Activated T-cell treated with anti-CD3 and anti-CD28 coated beads, Interleukin-2, amount 50 U/mL, for 4 hours (primary cell): Measurements from ENCODE around the gene ABCA12. TPM values are rescaled to one million over a fixed set of nuclear protein-coding genes. Genes with fewer than 3 reads are reported as not detected.

Source experiments
- ATAC-seq, 2 donors: fragments of 200-7000 bp; cut with Tn5 transposase; one replicate each; pipeline ENCODE4 v1.10.0; 2021
- DNase-seq: peaks from one replicate; pipeline ENCODE4 v3.0.0-alpha.2; 2020
- H3K27me3 Mint-ChIP-seq: one replicate; pipeline ENCODE4 v1.8.0; 2021; ENCODE audit warnings: low read depth, mixed read lengths
- H3K36me3 Mint-ChIP-seq: one replicate; pipeline ENCODE4 v1.8.0; 2022; ENCODE audit warnings: mixed read lengths; ENCODE audit not compliant: insufficient read depth
- H3K4me1 Mint-ChIP-seq: one replicate; pipeline ENCODE4 v1.8.0; 2021; ENCODE audit warnings: low read depth, mixed read lengths
- H3K4me3 Mint-ChIP-seq: one replicate; pipeline ENCODE4 v1.8.0; 2021; ENCODE audit warnings: mild to moderate bottlenecking, moderate library complexity, mixed read lengths
- H3K9me3 Mint-ChIP-seq: one replicate; pipeline ENCODE4 v1.8.0; 2021; ENCODE audit warnings: mixed read lengths
- total RNA-seq, 3 donors: library from RNA; stranded (reverse); gene quantifications; one replicate each; pipeline ENCODE4 v1.2.1, GENCODE V29; 2021

The ABCA12 gene
- total RNA-seq, 3 donors from 2014 or later = not detected

DNA sequence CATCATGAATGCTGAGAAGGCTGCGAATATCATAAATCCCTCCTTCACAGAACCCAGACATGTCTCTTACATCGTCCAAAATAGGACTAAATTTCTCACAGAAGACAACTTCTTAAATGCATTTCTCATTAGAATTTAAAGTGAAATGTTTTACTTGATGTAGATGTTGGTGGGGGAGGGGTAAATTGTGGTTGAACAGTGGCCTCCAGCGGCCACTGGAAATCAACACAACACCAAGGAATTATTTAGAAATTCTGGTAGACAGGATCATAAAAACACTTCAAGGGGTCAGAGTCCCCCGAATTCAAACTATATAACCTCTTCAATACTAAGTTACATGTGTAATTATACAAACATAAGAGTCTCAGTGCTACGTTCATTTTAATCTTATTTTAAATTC, 135.9 kb downstream of the ABCA12 start:
- no peaks in the 10 kb centered on the region for H3K36me3 Mint-ChIP-seq
- H3K4me1 Mint-ChIP-seq = no peaks in the 10 kb centered on the region
- no peak overlapping the region for H3K4me3 Mint-ChIP-seq
- no peak for DNase-seq
- ATAC-seq = no peak
- no peaks in the 10 kb centered on the region for H3K9me3 Mint-ChIP-seq
- peaks cover 6% of the 10 kb centered on the region for H3K27me3 Mint-ChIP-seq

DNA sequence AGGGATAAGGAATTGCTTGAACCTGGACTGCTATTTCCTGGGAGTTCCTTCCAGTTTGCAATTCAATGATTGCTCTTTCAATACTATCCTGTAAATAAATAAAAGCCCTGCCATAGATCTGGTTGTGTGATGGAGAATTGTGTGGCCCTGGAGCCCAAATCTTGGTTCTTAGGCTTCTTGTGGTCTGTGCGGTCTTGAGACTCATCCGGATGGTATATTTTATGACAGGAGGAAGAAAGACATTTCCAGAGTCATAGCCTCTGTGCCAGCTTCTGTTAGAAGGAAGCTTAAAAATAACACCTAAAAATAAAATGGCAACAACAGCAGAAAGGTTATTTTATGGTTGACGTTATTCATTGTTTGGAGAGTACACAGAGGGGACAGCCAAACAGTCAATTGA, 137.7 kb downstream of the ABCA12 start:
- no peaks in the 10 kb centered on the region for H3K27me3 Mint-ChIP-seq
- no peak overlapping the region for H3K4me3 Mint-ChIP-seq
- DNase-seq (no peak), ATAC-seq (no peak)
- H3K9me3 Mint-ChIP-seq = no peaks in the 10 kb centered on the region
- H3K4me1 Mint-ChIP-seq = no peaks in the 10 kb centered on the region
- H3K36me3 Mint-ChIP-seq = no peaks in the 10 kb centered on the region

DNA sequence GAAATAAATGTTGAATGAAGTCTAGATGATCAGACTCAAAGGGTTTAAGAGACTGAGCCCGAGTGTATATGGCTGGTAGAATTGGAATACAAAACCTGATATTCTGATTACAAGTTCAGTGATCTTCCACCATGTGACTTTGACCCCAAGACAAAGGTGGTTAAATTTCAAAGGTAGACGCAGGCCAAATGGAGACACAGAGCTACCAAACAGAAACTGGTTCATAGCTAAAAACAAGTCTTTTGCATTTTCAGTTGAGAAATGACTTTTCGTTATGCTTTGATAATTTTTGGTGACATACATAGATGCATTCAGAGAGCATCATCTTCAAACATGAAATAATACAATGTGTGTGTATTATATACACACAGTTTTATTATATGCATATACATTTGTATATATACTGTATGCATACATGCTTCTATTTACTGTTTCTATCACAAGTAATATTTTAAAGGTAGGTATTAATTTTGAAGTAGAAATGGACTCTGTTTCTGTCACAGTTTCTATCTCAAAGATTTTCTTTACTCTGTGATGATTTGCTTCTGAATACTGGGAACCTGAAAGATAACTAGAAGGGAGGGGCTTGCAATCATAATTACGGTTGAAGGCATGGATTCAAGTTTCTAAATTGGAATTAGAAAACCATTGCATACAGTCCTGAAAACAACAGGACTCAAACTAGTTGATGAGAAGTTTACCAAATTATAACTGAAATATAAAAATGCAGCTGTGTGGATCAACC, 142.3 kb downstream of the ABCA12 start:
- no peaks in the 10 kb centered on the region for H3K9me3 Mint-ChIP-seq
- no peak for ATAC-seq
- H3K4me3 Mint-ChIP-seq = no peak overlapping the region
- no peaks in the 10 kb centered on the region for H3K4me1 Mint-ChIP-seq
- H3K27me3 Mint-ChIP-seq = no peaks in the 10 kb centered on the region
- no peak for DNase-seq
- H3K36me3 Mint-ChIP-seq = no peaks in the 10 kb centered on the region

DNA sequence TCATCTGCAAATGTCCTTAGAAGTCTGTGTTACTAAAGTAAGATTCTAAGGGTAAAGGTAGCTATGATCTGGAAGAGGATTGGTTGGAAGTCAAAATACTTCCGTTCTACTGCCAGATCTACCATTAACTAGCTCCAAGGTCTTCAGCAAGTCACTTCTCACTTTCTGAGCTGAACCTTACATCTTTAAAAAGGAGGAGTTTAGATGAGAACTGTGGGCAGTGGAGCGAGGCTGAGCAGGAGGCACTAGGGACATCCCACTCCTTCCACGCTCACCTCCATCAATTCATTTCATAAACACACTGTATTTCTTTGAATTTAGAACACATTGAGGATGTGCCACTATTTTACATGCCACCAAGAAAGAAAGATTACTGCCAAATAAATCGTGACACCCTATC, 143.0 kb downstream of the ABCA12 start:
- no peak overlapping the region for H3K4me3 Mint-ChIP-seq

DNA sequence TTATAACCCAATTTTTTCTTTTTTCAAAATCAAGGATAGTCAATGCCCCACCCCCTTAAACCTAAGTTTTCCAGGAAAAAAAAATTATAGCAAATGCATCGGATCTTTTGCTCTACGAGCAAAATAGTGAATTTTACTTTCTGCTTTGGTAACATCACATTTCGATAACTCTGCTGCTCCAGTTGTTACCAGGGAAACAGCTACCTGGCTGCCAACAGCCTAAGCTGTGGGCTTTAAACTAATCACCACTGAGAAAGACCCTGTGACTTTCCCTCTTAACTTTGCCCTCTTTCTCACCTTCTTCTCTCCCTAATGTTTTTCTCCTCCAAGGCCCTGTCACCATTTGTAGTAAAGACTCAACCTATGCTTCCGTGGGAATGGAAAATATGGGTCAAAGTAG, 145.5 kb downstream of the ABCA12 start:
- ATAC-seq = no peak
- DNase-seq = no peak
- Mint-ChIP-seq H3K4me3 (no peak overlapping the region), H3K36me3 (no peaks in the 10 kb centered on the region), H3K4me1 (no peaks in the 10 kb centered on the region), H3K9me3 (no peaks in the 10 kb centered on the region), H3K27me3 (no peaks in the 10 kb centered on the region)

More for the DNA sequence above, 143.0 kb downstream of the ABCA12 start:
- no peaks in the 10 kb centered on the region for H3K4me1 Mint-ChIP-seq
- H3K36me3 Mint-ChIP-seq = no peaks in the 10 kb centered on the region
- DNase-seq (no peak), ATAC-seq (no peak)
- H3K27me3 Mint-ChIP-seq = no peaks in the 10 kb centered on the region
- H3K9me3 Mint-ChIP-seq = no peaks in the 10 kb centered on the region

DNA sequence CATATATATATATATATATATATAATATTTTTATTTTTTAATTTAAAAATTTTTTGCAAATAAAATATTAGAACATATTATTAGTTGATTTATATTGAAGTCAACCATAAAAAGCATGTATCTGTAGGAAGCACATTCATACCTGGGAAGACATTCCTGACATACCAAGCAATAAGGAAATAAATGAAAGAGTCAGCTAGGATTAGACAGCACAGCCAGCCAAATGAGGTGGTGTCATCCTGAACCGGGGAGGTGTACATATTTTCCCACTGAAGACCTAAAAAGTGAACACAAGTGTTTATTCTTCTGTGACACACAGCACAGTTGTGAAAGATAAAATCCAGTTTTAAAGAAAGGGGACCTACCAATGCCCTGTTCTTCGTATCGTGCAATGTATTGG, 149.2 kb downstream of the ABCA12 start:
- ATAC-seq = no peak
- DNase-seq = no peak
- Mint-ChIP-seq H3K4me1 (no peaks in the 10 kb centered on the region), H3K4me3 (no peak overlapping the region), H3K9me3 (no peaks in the 10 kb centered on the region), H3K36me3 (no peaks in the 10 kb centered on the region), H3K27me3 (no peaks in the 10 kb centered on the region)

DNA sequence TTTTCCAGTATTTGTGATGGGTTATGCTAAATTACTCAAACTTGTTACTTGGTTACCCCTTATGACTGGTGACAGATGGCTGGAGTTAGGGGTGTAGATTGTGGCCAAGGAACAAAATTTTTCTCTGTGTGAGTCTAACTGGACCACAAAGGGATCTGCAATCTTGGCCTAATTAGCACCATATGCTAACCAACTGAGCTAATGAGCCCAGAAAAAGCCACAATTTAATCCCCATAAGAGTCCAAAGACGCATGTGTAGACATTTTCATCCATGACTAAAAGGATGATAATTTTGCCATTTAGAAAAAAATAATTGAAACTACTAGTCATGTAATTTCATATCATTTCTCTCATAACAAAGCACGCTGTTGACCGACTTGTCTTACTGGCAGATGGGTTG, 151.2 kb downstream of the ABCA12 start:
- ATAC-seq = no peak
- DNase-seq = no peak
- H3K27me3 Mint-ChIP-seq = no peaks in the 10 kb centered on the region
- no peaks in the 10 kb centered on the region for H3K4me1 Mint-ChIP-seq
- H3K36me3 Mint-ChIP-seq = no peaks in the 10 kb centered on the region
- no peaks in the 10 kb centered on the region for H3K9me3 Mint-ChIP-seq
- no peak overlapping the region for H3K4me3 Mint-ChIP-seq

DNA sequence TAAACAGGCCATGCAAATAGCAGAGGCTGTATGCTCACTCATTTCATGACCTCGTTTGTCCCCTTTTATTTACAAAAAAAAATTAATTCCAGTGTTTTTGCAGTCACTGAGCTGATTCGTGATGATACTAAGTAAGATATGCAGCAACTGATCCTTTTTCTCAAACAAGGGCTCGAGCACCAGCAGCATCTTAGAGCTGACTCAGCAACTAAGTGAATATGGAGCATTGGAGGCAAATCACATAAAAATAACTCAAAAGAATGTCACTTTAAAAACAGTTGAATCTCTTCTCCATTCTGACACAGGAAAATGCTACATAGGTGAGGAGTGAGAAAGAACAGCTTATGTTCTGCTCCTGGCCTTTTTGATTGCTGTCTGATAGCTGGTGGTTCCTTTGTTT, 152.8 kb downstream of the ABCA12 start:
- Mint-ChIP-seq H3K4me1 (no peaks in the 10 kb centered on the region), H3K9me3 (no peaks in the 10 kb centered on the region), H3K27me3 (no peaks in the 10 kb centered on the region), H3K4me3 (no peak overlapping the region), H3K36me3 (no peaks in the 10 kb centered on the region)
- no peak for ATAC-seq
- DNase-seq = no peak

DNA sequence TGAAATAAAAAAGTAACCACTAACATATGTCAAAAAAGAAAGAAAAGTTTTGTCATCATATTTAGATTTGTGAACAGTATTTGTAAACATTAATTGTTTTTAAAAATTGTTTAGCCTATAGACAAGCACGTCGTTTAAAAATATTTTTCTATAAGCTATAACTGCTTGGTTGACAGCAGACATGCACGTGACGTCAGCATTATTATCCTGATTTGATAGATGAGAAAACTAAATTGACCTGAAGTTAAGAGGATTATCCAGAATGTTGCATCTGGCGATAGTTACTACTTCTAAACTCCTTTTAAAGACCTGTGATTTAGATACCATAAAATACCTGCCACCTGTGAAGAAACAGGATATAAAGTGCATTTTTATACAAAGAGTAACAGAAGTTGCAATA, 172.0 kb downstream of the ABCA12 start:
- no peak for ATAC-seq
- H3K27me3 Mint-ChIP-seq = no peaks in the 10 kb centered on the region
- H3K36me3 Mint-ChIP-seq = no peaks in the 10 kb centered on the region
- H3K4me3 Mint-ChIP-seq = no peak overlapping the region
- no peaks in the 10 kb centered on the region for H3K4me1 Mint-ChIP-seq
- no peak for DNase-seq
- no peaks in the 10 kb centered on the region for H3K9me3 Mint-ChIP-seq

DNA sequence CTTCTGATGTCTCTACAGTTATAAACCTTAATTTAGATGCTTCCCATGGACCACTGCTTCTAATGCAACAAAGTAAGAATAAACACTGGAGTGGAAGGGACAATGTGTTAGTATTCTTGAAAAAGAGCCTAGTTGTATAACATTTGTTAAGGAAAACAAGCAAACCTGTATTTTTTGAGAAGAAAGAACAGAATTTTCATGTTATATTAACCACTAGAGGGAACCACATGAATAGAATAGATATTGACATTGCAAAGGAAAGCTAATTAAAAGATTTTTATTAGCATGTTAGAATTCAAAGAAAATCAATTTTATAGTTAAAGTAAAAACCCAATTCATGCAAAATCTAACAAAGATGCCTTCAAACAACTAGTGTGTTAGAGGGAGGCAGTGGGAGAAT, 177.7 kb downstream of the ABCA12 start:
- DNase-seq = no peak
- Mint-ChIP-seq H3K36me3 (no peaks in the 10 kb centered on the region), H3K27me3 (no peaks in the 10 kb centered on the region), H3K9me3 (no peaks in the 10 kb centered on the region), H3K4me1 (no peaks in the 10 kb centered on the region), H3K4me3 (no peak overlapping the region)
- ATAC-seq = no peak

DNA sequence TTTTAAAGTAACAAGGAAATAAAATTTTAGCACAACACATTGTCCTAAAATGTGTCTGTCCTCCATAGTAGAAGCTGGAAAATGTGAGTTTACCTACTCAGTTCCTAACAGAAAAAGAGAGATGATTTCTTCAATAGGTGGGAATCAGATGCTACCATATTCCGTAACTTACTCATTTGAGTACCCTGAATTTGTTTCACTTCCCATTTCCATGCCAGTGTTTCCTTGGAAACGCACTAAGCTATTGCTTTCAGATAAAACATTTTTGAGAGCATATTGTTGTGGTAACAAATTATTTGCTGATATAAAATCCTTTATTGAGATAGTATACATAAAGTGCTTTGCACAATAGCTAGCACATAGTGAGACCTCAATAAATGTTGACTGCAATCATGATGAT, 191.5 kb downstream of the ABCA12 start:
- Mint-ChIP-seq H3K36me3 (no peaks in the 10 kb centered on the region), H3K4me1 (no peaks in the 10 kb centered on the region), H3K4me3 (no peak overlapping the region), H3K27me3 (no peaks in the 10 kb centered on the region), H3K9me3 (no peaks in the 10 kb centered on the region)
- ATAC-seq (no peak), DNase-seq (no peak)

DNA sequence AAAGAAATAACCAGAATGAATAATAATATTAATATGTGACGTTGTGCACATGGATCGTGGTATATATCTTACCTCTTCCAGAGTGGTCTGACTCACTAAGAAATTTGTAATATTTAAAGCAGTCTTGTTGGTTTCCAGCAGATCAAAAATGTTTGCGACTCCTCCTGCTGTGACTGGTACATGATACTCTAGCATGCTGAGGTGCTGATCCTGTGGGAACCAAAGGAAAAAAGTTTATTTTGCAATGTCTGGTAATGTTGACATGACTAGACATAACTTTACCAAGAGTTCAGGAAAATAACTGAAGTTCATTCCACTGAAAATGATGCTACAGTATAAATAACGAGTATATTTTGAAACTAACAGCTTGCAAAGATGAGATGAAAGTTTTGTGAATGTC, 204.4 kb downstream of the ABCA12 start:
- no peaks in the 10 kb centered on the region for H3K9me3 Mint-ChIP-seq
- DNase-seq (no peak), ATAC-seq (no peak)
- H3K27me3 Mint-ChIP-seq = peaks cover 2% of the 10 kb centered on the region
- no peaks in the 10 kb centered on the region for H3K4me1 Mint-ChIP-seq
- H3K4me3 Mint-ChIP-seq = no peak overlapping the region
- H3K36me3 Mint-ChIP-seq = no peaks in the 10 kb centered on the region

DNA sequence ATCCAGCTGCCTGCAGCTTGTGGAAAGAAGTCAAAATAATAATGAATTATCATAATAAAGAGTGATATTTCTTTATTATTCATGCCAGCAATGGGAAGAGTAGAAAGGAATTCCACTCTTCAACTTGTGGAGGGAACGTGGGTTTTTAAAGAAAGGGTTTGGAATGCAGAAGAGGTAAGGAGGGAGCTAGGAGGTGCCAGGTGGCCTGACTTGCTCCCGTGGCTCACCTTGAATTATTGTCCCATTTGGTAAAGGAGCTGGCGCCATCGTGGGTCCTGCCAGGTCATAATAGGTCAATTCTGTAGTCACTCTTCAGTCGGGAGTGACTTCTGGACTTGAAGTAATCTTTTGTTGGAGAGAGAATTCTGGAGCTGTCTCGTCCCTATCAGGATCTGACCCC, 233.8 kb downstream of the ABCA12 start:
- DNase-seq = no peak
- H3K36me3 Mint-ChIP-seq = no peaks in the 10 kb centered on the region
- no peak for ATAC-seq
- no peaks in the 10 kb centered on the region for H3K4me1 Mint-ChIP-seq
- no peak overlapping the region for H3K4me3 Mint-ChIP-seq
- no peaks in the 10 kb centered on the region for H3K9me3 Mint-ChIP-seq
- H3K27me3 Mint-ChIP-seq = peaks cover 4% of the 10 kb centered on the region

DNA sequence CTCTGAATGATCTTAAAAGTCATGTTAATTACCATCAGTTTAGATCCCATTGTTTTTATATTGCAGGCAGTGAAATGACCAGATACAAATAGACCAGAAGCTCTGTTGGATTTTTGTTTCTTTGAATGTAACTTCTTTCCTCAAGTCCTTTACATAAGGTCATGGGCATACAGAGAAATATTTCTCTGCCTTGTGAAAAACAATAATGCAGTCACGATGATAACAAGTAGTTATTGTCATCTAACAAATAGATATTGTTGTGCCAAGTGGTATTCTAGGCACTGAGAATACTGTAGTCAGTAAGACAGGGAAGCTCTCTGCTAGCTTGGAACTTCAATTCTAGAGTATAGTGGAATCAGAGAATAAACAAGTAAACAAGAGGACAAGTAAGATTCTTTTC, 234.2 kb downstream of the ABCA12 start:
- Mint-ChIP-seq H3K4me3 (no peak overlapping the region), H3K36me3 (no peaks in the 10 kb centered on the region), H3K4me1 (no peaks in the 10 kb centered on the region), H3K9me3 (no peaks in the 10 kb centered on the region), H3K27me3 (peaks cover 4% of the 10 kb centered on the region)
- DNase-seq (no peak), ATAC-seq (no peak)

DNA sequence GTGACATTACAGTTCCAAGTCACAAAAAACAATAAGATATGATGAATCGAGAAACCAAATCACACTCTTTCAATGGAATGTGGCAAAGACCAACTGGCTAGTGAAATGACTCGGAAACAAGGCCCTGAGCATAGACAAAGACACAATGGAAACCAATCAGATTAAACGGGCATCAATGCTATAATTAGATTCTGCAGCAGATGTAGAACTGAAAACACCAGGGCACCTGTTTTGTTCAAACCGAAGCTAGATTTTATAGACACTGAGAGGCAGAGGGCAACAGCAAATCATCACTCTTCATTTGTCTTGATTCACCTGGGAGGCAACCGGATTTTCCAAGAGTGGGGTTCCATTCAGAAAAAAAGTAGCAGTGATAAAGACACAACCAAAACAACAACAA, 236.1 kb downstream of the ABCA12 start:
- Mint-ChIP-seq H3K4me1 (no peaks in the 10 kb centered on the region), H3K36me3 (no peaks in the 10 kb centered on the region), H3K4me3 (no peak overlapping the region), H3K27me3 (peaks cover 1% of the 10 kb centered on the region), H3K9me3 (no peaks in the 10 kb centered on the region)
- no peak for ATAC-seq
- DNase-seq = no peak

DNA sequence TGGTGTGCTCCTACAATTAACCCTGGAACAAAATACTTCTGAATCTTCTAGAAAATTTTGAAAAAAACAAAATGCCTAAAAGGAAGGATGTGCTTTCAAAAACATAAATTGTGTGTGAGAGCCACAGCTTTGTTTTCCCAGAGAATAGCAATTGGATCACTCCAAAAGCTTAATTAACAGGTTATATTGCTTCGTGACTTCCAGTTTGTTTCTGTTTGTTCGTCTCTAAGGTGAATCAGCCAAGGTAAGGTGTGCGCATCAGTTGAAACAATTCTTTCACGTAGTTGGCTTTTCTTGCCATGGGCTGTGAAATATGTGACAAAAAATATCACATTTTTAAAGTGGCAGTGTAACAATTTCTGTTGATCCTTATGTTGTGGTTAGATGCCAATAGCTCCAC, 238.7 kb downstream of the ABCA12 start:
- Mint-ChIP-seq H3K36me3 (no peaks in the 10 kb centered on the region), H3K4me3 (no peak overlapping the region), H3K4me1 (no peaks in the 10 kb centered on the region), H3K9me3 (no peaks in the 10 kb centered on the region), H3K27me3 (peaks cover 3% of the 10 kb centered on the region)
- DNase-seq = no peak
- ATAC-seq = no peak
